ENCODE results near the gene POP4.

GRCh38 chr19:29598036-29598435 lies 8.0 kb upstream of the POP4 start:
- TF ChIP-seq POLR2A (IDR thresholded peaks at IDR 0.05) (no peak), CTCF (IDR thresholded peaks at IDR 0.05) (no peak)

Measured in uterus (tissue), 2 donors.